Erythroblast (primary cell): ENCODE data around the gene KLHL2.

Experiments used
- GATA1 ChIP-seq: IDR thresholded peaks from 2 replicates; pipeline ENCODE4 v1.6.1; 2011; ENCODE audit warnings: low read depth, mild to moderate bottlenecking, control low read depth, low read length, moderate library complexity
- POLR2A ChIP-seq: IDR thresholded peaks from 2 replicates; pipeline ENCODE4 v1.6.1; 2011; ENCODE audit warnings: mild to moderate bottlenecking, low read length

DNA sequence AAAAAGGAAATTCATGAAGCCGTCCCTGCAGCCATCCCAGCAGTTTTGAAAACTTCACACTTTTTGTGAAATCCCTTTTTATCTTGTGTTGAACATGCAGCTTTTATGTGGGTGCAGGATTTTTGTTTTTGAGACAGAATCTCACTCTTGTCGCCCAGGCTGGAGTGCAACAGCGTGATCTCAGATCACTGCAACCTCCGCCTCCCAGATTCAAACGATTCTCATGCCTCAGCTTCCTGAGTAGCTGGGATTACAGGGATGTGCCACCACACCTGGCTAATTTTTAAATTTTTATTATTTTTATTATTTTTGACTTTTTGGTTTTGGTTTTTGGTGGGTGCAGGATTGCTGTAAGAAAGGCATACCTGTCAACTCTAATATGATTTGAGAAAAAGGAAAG is 112.1 kb downstream of the KLHL2 start:
- TF ChIP-seq POLR2A (no peak), GATA1 (no peak)
